ENCODE data around the gene PRRG3.
A peak's percentile ranks its signal among the peaks of the same experiment; 100 is the strongest.

The PRRG3 gene

DNA sequence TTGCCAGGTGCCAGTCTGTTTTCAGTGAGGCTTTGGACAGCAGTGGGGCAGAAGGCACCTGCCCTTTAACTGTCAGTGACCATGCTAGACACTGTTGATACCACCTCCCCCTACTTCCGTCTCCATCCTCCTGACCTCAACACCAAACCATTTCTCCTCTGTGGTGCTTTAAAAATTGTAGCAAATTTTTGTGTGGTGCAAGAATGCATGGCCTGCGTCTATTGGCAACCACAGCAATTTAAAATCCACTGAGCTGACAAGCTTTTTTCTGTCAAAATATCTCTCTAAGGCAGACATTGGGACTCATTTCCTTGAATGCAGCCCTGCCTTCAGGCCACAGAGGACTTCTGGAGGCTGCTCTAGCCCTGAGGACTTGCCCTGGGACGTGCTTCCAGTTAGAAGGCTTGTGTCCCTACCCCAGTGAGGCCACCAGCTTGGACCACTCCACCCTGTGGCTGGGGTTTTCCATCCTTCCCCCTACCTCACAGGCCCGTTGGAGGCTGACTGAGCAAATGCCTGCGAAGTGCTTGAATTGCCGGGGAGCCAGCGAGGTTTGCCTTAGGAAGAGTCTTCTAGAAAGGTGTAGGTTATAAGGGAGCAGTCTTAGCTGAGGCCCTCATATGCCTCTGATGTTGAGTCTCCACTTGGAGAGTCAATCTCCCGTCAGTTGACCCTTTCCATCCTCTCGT is 6.9 kb downstream of the PRRG3 start:
- Histone ChIP-seq H3K36me3 (no peaks in the 10 kb centered on the region), H3K4me3 (no peak overlapping the region), H4K20me1 (no peaks in the 10 kb centered on the region; a peak in 5 of 22 replicates), H3K4me2 (no peak overlapping the region), H3K9me3 (replicated peaks in 1 of 11) (no peaks in the 10 kb centered on the region; a peak in 1 of 22 replicates), H3K27me3 (peaks cover 88 to 99% (median 97%) of the 10 kb centered on the region in 11 experiments), H3K4me1 (no peaks in the 10 kb centered on the region), H3K27ac (no peak overlapping the region), H3K9ac (no peak overlapping the region)
- no peak for TF ChIP-seq Cebpa-rat (IDR thresholded peaks at IDR 0.05)

DNA sequence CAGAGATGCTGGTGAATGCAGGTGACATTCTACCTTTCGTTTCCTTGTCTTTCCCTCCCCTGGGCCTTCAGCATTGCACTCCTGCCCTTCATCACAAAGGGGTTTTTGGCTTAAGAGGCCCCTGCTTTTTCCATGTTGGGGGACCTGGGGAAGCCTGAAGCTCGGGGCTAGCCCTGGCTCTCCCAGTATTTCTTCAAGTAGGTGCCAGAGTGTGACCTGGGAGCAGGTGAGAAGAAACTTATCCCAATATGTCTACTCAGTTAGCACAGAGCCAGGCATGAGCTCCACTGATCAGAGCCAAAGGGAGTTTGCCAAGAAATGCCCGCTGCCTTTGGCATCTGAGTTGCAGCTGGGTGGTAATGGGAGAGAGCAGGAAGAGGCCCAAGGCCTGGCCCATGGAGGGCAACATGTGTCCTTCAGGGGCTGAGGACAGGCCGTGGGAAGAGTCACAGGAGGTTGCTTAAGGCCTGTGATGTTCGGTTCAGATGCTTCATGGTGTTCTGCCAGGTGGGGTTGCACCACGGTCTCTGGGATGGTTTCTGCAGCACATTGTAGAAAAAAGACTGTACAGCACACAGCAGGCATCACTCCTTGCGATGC is 7.6 kb downstream of the PRRG3 start:
- Histone ChIP-seq H3K9me3 (replicated peaks in 1 of 11) (no peaks in the 10 kb centered on the region; a peak in 1 of 22 replicates), H3K27ac (no peak overlapping the region), H3K27me3 (peaks cover 90 to 100% (median 99%) of the 10 kb centered on the region in 11 experiments), H3K4me1 (no peaks in the 10 kb centered on the region), H4K20me1 (no peaks in the 10 kb centered on the region; a peak in 5 of 22 replicates), H3K4me2 (no peak overlapping the region), H3K36me3 (no peaks in the 10 kb centered on the region), H3K9ac (no peak overlapping the region), H3K4me3 (no peak overlapping the region)
- no peak for TF ChIP-seq Cebpa-rat (IDR thresholded peaks at IDR 0.05)

DNA sequence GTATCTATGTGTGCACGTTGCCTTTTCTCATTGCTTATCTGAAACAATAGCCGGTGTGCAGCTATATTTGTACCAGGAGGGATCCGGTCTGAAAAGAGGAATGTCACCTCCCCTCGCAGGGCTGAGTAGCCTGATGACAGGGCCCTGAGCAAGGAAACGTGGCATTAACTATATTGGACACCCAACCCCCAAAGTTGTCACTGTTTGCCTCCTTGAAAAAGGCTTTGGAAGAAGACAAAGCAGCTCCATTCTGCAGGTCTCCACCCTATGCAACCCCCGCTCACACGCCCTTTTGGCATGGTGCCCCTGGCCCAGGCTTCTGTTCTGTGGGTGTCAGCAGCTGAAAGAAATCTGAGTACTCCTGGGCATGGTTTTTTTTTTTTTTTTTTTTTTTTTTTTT is 8.2 kb downstream of the PRRG3 start:
- H3K27me3 ChIP-seq: peaks cover 83 to 100% (median 98%) of the 10 kb centered on the region in 11 experiments
- no peak for TF ChIP-seq Cebpa-rat (IDR thresholded peaks at IDR 0.05)
- no peak overlapping the region for H3K4me2 ChIP-seq
- no peaks in the 10 kb centered on the region for H3K36me3 ChIP-seq
- H3K9me3 ChIP-seq (replicated peaks in 1 of 11): no peaks in the 10 kb centered on the region; a peak in 1 of 22 replicates
- no peak overlapping the region for H3K27ac ChIP-seq
- no peak overlapping the region for H3K4me3 ChIP-seq
- H3K4me1 ChIP-seq: no peaks in the 10 kb centered on the region
- H4K20me1 ChIP-seq: no peaks in the 10 kb centered on the region; a peak in 5 of 22 replicates
- no peak overlapping the region for H3K9ac ChIP-seq

DNA sequence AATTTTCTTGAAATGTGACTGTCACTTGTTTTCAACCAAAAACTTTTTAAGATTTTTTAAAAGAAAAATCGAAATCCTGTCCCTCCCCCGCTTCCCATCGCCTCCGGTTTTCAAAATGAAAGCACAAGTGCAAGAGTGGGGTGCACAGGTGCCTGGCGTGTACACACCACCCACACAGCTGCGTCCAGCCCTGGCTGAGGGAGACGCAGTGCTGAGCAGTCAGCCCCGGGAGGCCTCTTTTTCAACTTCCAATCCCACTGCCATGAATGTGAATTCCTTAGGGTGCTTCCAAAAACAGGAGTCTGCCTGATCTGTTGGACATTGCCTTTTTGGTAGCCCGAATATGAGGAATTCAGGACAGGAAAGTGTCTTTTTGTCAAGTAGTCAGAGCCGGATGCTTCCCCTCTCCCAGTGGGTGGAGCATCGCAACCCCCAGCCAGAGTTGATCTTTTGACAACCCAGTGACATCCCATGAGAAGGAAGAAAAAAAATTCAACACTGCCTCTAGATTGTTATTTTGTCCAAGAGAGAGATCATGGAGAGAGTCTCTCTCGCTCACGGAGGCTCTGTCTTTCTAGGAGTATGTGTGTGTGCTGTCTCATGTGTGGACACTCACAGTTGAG is 8.9 kb downstream of the PRRG3 start:
- H3K9me3 ChIP-seq (replicated peaks in 1 of 11): no peaks in the 10 kb centered on the region
- H3K27ac ChIP-seq: no peak overlapping the region
- peaks cover 79 to 100% (median 97%) of the 10 kb centered on the region in 11 experiments for H3K27me3 ChIP-seq
- TF ChIP-seq Cebpa-rat (IDR thresholded peaks at IDR 0.05): no peak
- H3K9ac ChIP-seq: no peak overlapping the region
- no peaks in the 10 kb centered on the region for H3K4me1 ChIP-seq
- no peaks in the 10 kb centered on the region; a peak in 5 of 22 replicates for H4K20me1 ChIP-seq
- no peak overlapping the region for H3K4me2 ChIP-seq
- H3K4me3 ChIP-seq: no peak overlapping the region
- H3K36me3 ChIP-seq: no peaks in the 10 kb centered on the region

DNA sequence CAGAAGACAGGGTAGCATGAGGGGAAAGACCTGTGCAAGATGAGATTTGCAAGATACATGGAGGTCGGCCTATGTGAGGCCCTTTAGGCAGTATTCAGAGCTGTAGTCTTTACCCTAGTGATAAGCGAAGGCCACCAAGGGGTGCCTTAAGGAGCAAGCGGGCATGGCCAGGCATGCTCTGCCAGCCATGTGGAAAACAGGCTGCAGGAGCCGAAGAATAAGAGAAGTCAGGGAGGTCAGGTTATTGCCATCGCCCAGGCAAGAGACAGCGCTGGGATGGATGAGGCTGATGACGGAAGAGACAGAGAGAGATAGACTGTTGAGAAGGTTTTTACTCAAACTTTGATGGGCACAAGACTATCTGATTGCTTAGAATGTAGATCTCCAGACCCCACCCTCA is 13.6 kb downstream of the PRRG3 start:
- no peak overlapping the region for H3K4me2 ChIP-seq
- no peak overlapping the region for H3K4me3 ChIP-seq
- TF ChIP-seq Cebpa-rat (IDR thresholded peaks at IDR 0.05): no peak
- no peak overlapping the region for H3K9ac ChIP-seq
- H3K27ac ChIP-seq: no peak overlapping the region
- no peaks in the 10 kb centered on the region for H3K36me3 ChIP-seq
- H3K27me3 ChIP-seq: peaks cover 75 to 100% (median 98%) of the 10 kb centered on the region in 11 experiments
- no peaks in the 10 kb centered on the region for H3K9me3 ChIP-seq (replicated peaks in 1 of 11)
- peaks cover 9 to 27% (median 22%) of the 10 kb centered on the region in 10 experiments; a peak in 19 of 20 replicates for H3K4me1 ChIP-seq
- H4K20me1 ChIP-seq: peaks cover 0 to 4% (median 0%) of the 10 kb centered on the region in 11 experiments; a peak in 2 of 22 replicates

DNA sequence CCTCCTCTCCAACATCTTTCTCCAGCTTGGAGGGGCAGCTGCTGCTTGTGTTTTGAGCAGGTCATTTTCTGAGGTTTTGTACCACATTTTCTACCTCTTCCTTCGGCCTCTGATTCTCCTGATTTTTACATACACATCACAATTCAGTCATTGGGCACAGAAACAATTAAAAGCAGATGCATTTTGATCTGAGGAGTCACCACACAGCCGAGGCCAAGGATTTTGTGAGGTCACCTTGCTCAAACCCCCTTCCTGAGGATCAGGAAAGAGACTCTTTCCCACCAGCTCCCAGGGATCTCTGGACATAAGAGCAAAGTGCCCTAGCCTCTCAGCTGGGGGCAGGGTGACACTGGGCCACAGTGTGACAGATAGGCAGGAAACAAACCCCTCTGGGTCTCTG is 15.2 kb downstream of the PRRG3 start:
- no peak for TF ChIP-seq Cebpa-rat (IDR thresholded peaks at IDR 0.05)
- no peak overlapping the region for H3K9ac ChIP-seq
- H3K27ac ChIP-seq: no peak overlapping the region
- peaks cover 0 to 4% (median 0%) of the 10 kb centered on the region in 11 experiments; a peak in 2 of 22 replicates for H4K20me1 ChIP-seq
- H3K4me3 ChIP-seq: no peak overlapping the region
- peaks cover 73 to 100% (median 97%) of the 10 kb centered on the region in 11 experiments for H3K27me3 ChIP-seq
- H3K36me3 ChIP-seq: no peaks in the 10 kb centered on the region
- no peaks in the 10 kb centered on the region for H3K9me3 ChIP-seq (replicated peaks in 1 of 11)
- peaks cover 9 to 32% (median 28%) of the 10 kb centered on the region in 10 experiments; a peak in 19 of 20 replicates for H3K4me1 ChIP-seq
- H3K4me2 ChIP-seq: peak overlapping the region in 8 of 11 experiments; percentile 40 to 66 (median 57); a peak in 13 of 22 replicates

DNA sequence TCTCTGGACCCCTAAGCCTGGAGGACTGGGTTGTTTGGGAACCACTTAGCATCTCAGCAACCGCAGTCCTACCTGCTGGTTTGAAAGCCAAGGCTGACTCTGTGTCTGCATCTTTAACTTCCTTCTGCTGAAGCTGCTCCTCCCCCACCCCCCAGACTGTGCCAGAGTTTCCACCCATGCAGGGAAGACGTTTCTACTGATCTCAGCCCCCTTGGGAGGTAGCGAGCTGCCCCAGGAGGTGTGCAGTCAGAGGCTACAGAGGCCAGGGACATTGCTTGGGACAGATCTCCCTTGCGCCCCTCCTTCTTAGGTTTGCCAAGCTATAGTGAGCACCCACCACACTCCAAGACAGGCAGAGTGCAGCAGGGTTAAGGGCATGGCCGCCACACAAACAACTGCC is 15.9 kb downstream of the PRRG3 start:
- Histone ChIP-seq H3K9ac (0 out of 22 replicates have a peak overlapping the region, but pooled peaks of 1 of the 11 experiments have one; percentile 16), H3K4me1 (peaks cover 9 to 32% (median 28%) of the 10 kb centered on the region in 10 experiments; a peak in 19 of 20 replicates), H3K9me3 (replicated peaks in 1 of 11) (no peaks in the 10 kb centered on the region), H3K4me2 (peak overlapping the region; percentile 16 to 66 (median 55); a peak in 20 of 22 replicates), H3K27me3 (peaks cover 73 to 100% (median 97%) of the 10 kb centered on the region in 11 experiments), H4K20me1 (peaks cover 0 to 7% (median 0%) of the 10 kb centered on the region in 11 experiments; a peak in 3 of 22 replicates), H3K36me3 (no peaks in the 10 kb centered on the region), H3K27ac (peak overlapping the region in 4 of 11 experiments; percentile 13 to 23 (median 18); a peak in 5 of 22 replicates), H3K4me3 (no peak overlapping the region)
- no peak for TF ChIP-seq Cebpa-rat (IDR thresholded peaks at IDR 0.05)

DNA sequence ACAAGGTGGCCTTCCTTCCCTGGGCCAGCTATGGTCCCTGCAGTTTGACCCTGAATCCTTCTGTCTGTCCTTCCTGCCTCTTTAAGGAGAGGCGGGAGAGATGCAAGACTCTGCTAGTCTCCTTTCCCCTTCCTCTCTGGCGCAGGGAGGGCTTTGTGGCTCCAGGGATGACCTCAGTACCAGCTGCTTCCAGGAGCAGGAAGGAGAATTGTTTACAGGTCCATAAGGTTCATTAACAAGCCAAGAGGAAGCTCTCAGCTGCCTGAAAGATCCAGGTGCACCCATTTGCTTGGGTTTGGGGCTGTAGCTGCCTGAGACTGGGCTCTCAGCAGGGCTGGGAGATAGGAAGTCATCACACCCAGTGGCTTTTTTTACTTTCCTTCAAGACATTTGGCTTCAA is 16.5 kb downstream of the PRRG3 start:
- Histone ChIP-seq H3K4me2 (peak overlapping the region; percentile 6 to 66 (median 55); a peak in 19 of 22 replicates), H3K9ac (0 out of 22 replicates have a peak overlapping the region, but pooled peaks of 1 of the 11 experiments have one; percentile 16), H3K27ac (peak overlapping the region in 4 of 11 experiments; percentile 13 to 23 (median 18); a peak in 4 of 22 replicates), H3K36me3 (no peaks in the 10 kb centered on the region), H4K20me1 (peaks cover 0 to 9% (median 0%) of the 10 kb centered on the region in 11 experiments; a peak in 3 of 22 replicates), H3K27me3 (peaks cover 73 to 100% (median 97%) of the 10 kb centered on the region in 11 experiments), H3K9me3 (replicated peaks in 1 of 11) (no peaks in the 10 kb centered on the region), H3K4me1 (peaks cover 9 to 32% (median 28%) of the 10 kb centered on the region in 10 experiments; a peak in 19 of 20 replicates), H3K4me3 (no peak overlapping the region)
- TF ChIP-seq Cebpa-rat (IDR thresholded peaks at IDR 0.05): no peak
